ENCODE measurements around the gene NSF.
"Not testable (repeated sequence)": the region's sequence is repeated elsewhere in the genome, so short reads cannot be mapped to it uniquely, and the experiment has no call there.

DNA sequence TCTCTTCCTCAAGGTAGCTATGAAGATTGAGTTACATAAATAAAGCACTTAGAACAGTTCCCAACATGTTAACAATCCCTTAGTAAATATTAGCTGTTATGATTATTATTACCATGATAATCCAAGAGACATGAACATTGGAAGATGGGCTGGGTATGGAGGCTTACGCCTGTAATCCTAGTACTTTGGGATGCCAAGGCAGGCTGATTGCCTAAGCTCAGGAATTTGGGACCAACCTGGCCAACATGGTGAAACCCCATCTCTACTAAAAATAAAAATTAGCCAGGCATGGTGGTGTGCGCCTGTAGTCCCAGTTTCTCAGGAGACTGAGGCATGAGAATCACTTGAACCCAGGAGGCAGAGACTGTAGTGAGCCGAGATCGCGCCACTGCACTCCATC, 34.3 kb downstream of the NSF start:
- TF ChIP-seq, protein P1, sequence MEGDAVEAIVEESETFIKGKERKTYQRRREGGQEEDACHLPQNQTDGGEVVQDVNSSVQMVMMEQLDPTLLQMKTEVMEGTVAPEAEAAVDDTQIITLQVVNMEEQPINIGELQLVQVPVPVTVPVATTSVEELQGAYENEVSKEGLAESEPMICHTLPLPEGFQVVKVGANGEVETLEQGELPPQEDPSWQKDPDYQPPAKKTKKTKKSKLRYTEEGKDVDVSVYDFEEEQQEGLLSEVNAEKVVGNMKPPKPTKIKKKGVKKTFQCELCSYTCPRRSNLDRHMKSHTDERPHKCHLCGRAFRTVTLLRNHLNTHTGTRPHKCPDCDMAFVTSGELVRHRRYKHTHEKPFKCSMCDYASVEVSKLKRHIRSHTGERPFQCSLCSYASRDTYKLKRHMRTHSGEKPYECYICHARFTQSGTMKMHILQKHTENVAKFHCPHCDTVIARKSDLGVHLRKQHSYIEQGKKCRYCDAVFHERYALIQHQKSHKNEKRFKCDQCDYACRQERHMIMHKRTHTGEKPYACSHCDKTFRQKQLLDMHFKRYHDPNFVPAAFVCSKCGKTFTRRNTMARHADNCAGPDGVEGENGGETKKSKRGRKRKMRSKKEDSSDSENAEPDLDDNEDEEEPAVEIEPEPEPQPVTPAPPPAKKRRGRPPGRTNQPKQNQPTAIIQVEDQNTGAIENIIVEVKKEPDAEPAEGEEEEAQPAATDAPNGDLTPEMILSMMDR (conservative IDR thresholded peaks at IDR 0.05; ENCODE audit: low read depth, low read length) = not testable (repeated sequence)
- TF ChIP-seq EZH2 (IDR thresholded peaks at IDR 0.05; ENCODE audit: borderline replicate concordance, low read depth, low read length, poor library complexity, severe bottlenecking) = not testable (repeated sequence)

All from A673 (cell line).